SK-N-MC (cell line): ENCODE measurements around the gene RAB4A.

Experiments used
- EZH2 ChIP-seq: fragments of 200-600 bp; sonication (generic); IDR thresholded peaks from one replicate; pipeline ENCODE4 v1.6.1; 2017; ENCODE audit warnings: antibody characterized with exemption
- FOXP2 ChIP-seq: optimal IDR thresholded peaks from 2 replicates; pipeline ENCODE3; 2011; ENCODE audit warnings: mild to moderate bottlenecking, moderate library complexity; ENCODE audit not compliant: insufficient read depth; ENCODE audit errors: extremely low read length, control extremely low read depth
- POLR2AphosphoS5 ChIP-seq: IDR thresholded peaks from 2 replicates; pipeline ENCODE4 v1.6.1; 2012; ENCODE audit warnings: mild to moderate bottlenecking, low read depth, low read length, borderline replicate concordance

DNA sequence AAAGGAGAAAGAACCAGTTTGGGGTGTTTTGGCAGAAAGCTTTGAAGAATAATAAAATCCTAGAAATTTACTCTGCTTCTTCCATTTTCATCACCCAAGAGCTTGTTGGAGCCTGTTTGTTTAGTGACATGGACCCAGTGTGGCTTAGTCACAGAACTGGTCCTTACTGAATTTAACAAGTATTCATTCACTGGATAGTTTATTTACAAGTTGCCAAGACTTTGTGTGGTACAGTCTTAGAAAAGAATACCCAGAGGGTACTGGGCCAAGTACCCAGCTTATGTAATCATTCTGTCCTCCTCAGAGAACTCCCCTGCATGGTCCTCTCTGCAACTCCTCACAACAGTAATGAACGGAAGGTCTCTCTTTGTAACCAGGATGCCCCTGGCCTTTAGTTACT, 16.4 kb downstream of the RAB4A start:
- TF ChIP-seq POLR2AphosphoS5 (no peak), EZH2 (no peak), FOXP2 (no peak)
